ENCODE results near the gene TOR4A. TPM values are rescaled to one million over a fixed set of nuclear protein-coding genes. Genes with fewer than 3 reads are reported as not detected.

Gene TOR4A
- total and polyA plus RNA-seq, 2 donors (not counting 1 experiment from before 2014, with no cell fraction given) = 8.3 to 15.3 TPM

DNA sequence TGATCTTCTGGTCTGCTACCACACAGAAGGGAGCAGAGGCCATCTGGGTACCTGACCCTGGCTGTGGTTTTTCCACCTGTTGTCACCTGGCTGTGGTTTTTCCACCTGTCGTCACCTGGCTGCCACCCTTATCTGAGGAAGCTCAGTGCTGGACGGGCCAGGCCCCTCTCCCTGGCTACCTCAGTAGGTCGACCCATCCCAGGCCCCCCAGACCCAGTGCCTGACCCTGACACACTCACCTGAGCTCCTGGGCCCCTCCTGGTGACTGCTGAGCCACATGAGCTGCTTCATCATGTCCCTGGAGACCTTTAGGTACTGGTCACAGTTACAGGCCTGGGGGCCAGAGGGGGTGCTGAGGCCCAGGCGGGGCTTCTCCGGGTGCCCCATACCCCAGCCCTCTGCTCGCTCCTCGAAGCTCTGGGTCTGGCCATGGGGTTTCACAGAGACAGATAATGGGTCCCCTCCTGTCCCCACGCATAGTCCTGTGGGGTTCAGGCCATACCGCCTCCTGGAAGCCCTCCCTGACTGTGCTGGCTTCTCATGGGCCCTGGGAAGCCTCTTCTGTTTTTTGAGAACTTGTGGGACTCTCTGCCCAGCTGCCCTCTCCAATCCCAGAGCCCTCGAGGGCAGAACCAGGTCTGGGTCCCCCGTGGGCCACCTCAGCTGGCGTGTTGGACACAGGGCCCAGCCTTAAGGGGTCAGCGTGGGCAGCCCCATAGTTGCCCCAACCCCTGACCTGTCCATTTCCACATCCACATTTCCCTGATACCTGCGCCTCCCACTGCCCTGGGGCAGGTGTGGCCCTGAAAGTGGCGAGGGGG is 32.1 kb downstream of the TOR4A start:
- DNase-seq (peak; percentile 4), ATAC-seq (ENCODE audit: low read depth) (no peak)
- WGBS (ENCODE audit: insufficient coverage) = 82% methylated on average over 15 of the region's 15 CpGs
- H3K9me3 Mint-ChIP-seq (ENCODE audit: insufficient read depth) = no peaks in the 10 kb centered on the region
- Histone ChIP-seq H4K20me1 (ENCODE audit: control insufficient read depth, insufficient read depth, low read length, poor library complexity, severe bottlenecking) (no peaks in the 10 kb centered on the region), H2AFZ (ENCODE audit: insufficient read depth, low read depth, low read length, poor library complexity, severe bottlenecking) (no peak overlapping the region), H3K79me2 (ENCODE audit: control insufficient read depth, insufficient read depth, low read length) (no peaks in the 10 kb centered on the region), H3K4me1 (ENCODE audit: control insufficient read depth in 2 of 2, insufficient read depth in 2 of 2, low read length in 2 of 2) (peaks cover 23 to 30% of the 10 kb centered on the region in 2 donors), H3K9me3 (ENCODE audit: control extremely low read depth in 1 of 3, control insufficient read depth in 2 of 3, insufficient read depth in 1 of 3, low read length in 2 of 3) (peaks cover 0 to 9% (median 0%) of the 10 kb centered on the region in 3 donors), H3K4me3 (ENCODE audit: control extremely low read depth in 1 of 5, extremely low read depth in 1 of 5, insufficient read depth in 1 of 5, low read depth in 2 of 5, low read length in 4 of 5) (no peak overlapping the region), H3K9ac (ENCODE audit: low read length) (no peak overlapping the region), H3K27me3 (replicated peaks in 1 of 4; ENCODE audit: control extremely low read depth in 1 of 4, control insufficient read depth in 3 of 4, insufficient read depth in 4 of 4, low read length in 3 of 4) (peaks cover 0 to 27% (median 7%) of the 10 kb centered on the region in 4 experiments), H3K4me2 (replicated peaks; ENCODE audit: low read depth, low read length, poor library complexity, severe bottlenecking) (no peak overlapping the region), H3K36me3 (replicated peaks in 1 of 2; ENCODE audit: control extremely low read depth in 1 of 2, control insufficient read depth in 1 of 2, extremely low read depth in 1 of 2, insufficient read depth in 2 of 2, low read length in 1 of 2) (no peaks in the 10 kb centered on the region), H3K27ac (ENCODE audit: low read length in 2 of 2) (no peak overlapping the region)
- no peaks in the 10 kb centered on the region for H3K27me3 Mint-ChIP-seq
- intact Hi-C loops (cut with micrococcal nuclease) = no loop called here
- TF ChIP-seq, protein P1, sequence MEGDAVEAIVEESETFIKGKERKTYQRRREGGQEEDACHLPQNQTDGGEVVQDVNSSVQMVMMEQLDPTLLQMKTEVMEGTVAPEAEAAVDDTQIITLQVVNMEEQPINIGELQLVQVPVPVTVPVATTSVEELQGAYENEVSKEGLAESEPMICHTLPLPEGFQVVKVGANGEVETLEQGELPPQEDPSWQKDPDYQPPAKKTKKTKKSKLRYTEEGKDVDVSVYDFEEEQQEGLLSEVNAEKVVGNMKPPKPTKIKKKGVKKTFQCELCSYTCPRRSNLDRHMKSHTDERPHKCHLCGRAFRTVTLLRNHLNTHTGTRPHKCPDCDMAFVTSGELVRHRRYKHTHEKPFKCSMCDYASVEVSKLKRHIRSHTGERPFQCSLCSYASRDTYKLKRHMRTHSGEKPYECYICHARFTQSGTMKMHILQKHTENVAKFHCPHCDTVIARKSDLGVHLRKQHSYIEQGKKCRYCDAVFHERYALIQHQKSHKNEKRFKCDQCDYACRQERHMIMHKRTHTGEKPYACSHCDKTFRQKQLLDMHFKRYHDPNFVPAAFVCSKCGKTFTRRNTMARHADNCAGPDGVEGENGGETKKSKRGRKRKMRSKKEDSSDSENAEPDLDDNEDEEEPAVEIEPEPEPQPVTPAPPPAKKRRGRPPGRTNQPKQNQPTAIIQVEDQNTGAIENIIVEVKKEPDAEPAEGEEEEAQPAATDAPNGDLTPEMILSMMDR (IDR thresholded peaks at IDR 0.05) = no peak
- no peak for TF ChIP-seq EZH2 (IDR thresholded peaks at IDR 0.05; ENCODE audit: borderline replicate concordance, insufficient read depth, low read depth, low read length, poor library complexity, severe bottlenecking)
- H3K4me3 Mint-ChIP-seq = no peak overlapping the region
- peaks cover 11% of the 10 kb centered on the region for H3K4me1 Mint-ChIP-seq
- ChIA-PET CTCF (interaction anchor here (0.9 kb wide), 1 partner anchor 23 kb away, joined by 3 read pairs; no protein-coding TSS in a partner anchor), POLR2A (no interaction called here)
- no peak overlapping the region for H3K27ac Mint-ChIP-seq

Data from B cell (primary cell).